A549 (cell line): Measurements from ENCODE around the gene SCRN1.

Source experiments
- BHLHE40 ChIP-seq: IDR thresholded peaks from 2 replicates; pipeline ENCODE4 v1.6.1; 2012; ENCODE audit warnings: low read depth, low read length, inconsistent platforms
- CHD2 ChIP-seq: fragments of 150-350 bp; IDR thresholded peaks from 2 replicates; pipeline ENCODE4 v1.6.1; 2014; ENCODE audit warnings: low read length; ENCODE audit not compliant: partially characterized antibody
- CTCF ChIP-seq: fragments of >200 bp; sonication (Bioruptor Twin); formaldehyde crosslinking; IDR thresholded peaks from 3 replicates; pipeline ENCODE4 v1.5.1; 2016
- EHMT2 ChIP-seq: fragments of 200-600 bp; sonication (generic); IDR thresholded peaks from 2 replicates; pipeline ENCODE4 v1.6.1; 2016; ENCODE audit warnings: antibody characterized with exemption, low read depth, mild to moderate bottlenecking, moderate library complexity
- JUNB ChIP-seq: fragments of >200 bp; sonication (Bioruptor Twin); formaldehyde crosslinking; IDR thresholded peaks from 2 replicates; pipeline ENCODE4 v1.6.1; 2016
- KDM5A ChIP-seq: fragments of 200-600 bp; sonication (generic); IDR thresholded peaks from 2 replicates; pipeline ENCODE4 v1.6.1; 2016; ENCODE audit warnings: antibody characterized with exemption, mild to moderate bottlenecking
- MYC ChIP-seq: IDR thresholded peaks from 2 replicates; pipeline ENCODE4 v1.6.1; 2012; ENCODE audit warnings: mild to moderate bottlenecking, inconsistent platforms, low read length, improper control_type of control experiment, borderline replicate concordance
- NR3C1 ChIP-seq: fragments of >200 bp; sonication (Bioruptor Twin); formaldehyde crosslinking; IDR thresholded peaks from 3 replicates; pipeline ENCODE4 v1.6.1; 2017
- POLR2A ChIP-seq: IDR thresholded peaks from 2 replicates; pipeline ENCODE4 v1.6.1; 2012; ENCODE audit warnings: mild to moderate bottlenecking, low read length
- RARB ChIP-seq: fragments of 250-450 bp; sonication (Bioruptor Pico); IDR thresholded peaks from 2 replicates; pipeline ENCODE4 v1.8.0; 2021; ENCODE audit warnings: mild to moderate bottlenecking, moderate library complexity
- RCOR1 ChIP-seq: fragments of 150-350 bp; IDR thresholded peaks from 2 replicates; pipeline ENCODE4 v1.6.1; 2014; ENCODE audit warnings: antibody characterized with exemption, low read length, low read depth
- TF ChIP-seq, protein P1 (sequence below): IDR thresholded peaks from 2 replicates; pipeline ENCODE4 v1.6.1; 2012
- TF ChIP-seq, protein P2 (sequence below): fragments of 200-600 bp; sonication (generic); IDR thresholded peaks from 2 replicates; pipeline ENCODE4 v1.6.1; 2016; ENCODE audit warnings: antibody characterized with exemption, mild to moderate bottlenecking, moderate library complexity

DNA sequence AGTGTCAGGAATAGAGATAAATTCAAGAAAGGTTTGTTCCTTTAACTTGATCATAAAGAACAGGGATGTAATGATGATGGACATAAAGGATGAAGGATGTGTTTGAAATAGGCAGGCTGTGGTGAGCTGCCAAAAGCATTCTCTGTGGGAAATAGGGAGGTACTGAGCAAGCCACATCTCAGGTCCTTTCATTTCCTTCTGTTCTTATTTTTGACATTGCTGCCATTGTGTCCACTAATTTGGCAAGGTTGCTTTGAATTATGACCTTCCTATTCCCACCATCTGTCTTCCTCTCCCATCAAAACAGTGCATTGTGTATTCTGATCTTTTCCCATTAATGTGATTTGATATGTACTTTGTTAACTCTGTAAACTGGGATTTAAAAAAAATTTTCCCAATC is 9.4 kb downstream of the SCRN1 start:
- TF ChIP-seq MYC (no peak), CTCF (no peak), POLR2A (no peak), EHMT2 (no peak), BHLHE40 (no peak), JUNB (no peak), RARB (CRISPR knock-in tag) (no peak), RCOR1 (no peak), NR3C1 (no peak), CHD2 (no peak), KDM5A (no peak)
- TF ChIP-seq, protein P1, sequence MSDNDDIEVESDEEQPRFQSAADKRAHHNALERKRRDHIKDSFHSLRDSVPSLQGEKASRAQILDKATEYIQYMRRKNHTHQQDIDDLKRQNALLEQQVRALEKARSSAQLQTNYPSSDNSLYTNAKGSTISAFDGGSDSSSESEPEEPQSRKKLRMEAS: no peak
- TF ChIP-seq, protein P2, sequence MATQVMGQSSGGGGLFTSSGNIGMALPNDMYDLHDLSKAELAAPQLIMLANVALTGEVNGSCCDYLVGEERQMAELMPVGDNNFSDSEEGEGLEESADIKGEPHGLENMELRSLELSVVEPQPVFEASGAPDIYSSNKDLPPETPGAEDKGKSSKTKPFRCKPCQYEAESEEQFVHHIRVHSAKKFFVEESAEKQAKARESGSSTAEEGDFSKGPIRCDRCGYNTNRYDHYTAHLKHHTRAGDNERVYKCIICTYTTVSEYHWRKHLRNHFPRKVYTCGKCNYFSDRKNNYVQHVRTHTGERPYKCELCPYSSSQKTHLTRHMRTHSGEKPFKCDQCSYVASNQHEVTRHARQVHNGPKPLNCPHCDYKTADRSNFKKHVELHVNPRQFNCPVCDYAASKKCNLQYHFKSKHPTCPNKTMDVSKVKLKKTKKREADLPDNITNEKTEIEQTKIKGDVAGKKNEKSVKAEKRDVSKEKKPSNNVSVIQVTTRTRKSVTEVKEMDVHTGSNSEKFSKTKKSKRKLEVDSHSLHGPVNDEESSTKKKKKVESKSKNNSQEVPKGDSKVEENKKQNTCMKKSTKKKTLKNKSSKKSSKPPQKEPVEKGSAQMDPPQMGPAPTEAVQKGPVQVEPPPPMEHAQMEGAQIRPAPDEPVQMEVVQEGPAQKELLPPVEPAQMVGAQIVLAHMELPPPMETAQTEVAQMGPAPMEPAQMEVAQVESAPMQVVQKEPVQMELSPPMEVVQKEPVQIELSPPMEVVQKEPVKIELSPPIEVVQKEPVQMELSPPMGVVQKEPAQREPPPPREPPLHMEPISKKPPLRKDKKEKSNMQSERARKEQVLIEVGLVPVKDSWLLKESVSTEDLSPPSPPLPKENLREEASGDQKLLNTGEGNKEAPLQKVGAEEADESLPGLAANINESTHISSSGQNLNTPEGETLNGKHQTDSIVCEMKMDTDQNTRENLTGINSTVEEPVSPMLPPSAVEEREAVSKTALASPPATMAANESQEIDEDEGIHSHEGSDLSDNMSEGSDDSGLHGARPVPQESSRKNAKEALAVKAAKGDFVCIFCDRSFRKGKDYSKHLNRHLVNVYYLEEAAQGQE: no peak
